ENCODE data around the gene TAF11.
"Not testable (repeated sequence)": the region's sequence is repeated elsewhere in the genome, so short reads cannot be mapped to it uniquely, and the experiment has no call there.

The TAF11 gene

DNA sequence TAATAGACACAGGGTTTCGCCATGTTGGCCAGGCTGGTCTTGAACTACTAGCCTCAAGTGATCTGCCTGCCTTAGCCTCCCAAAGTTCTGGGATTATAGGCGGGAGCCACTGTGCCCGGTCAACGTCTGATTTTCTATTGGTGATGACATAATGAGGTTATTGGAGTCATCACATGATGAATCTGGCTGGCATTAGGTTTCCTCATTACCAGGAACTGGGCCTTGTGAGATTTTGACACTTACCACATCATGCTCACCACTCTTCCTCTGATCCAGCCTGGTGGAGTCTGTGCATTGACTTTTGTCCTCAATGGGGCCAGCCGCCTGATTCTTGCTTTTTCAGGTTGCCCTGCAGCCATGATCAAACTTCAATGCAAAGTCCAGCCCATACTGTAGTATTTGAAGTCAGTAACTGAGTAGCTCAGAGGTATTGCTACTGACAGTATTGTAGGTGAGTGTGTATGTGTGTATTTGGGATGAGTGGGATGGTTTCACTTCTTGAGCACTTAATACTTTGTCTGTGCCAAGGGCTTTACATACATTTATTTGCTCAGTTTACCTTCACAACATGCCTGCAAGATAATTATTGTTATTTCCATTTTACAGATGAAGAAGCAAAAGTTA is 17.3 kb upstream of the TAF11 start:
- peak; percentile 59 for DNase-seq

DNA sequence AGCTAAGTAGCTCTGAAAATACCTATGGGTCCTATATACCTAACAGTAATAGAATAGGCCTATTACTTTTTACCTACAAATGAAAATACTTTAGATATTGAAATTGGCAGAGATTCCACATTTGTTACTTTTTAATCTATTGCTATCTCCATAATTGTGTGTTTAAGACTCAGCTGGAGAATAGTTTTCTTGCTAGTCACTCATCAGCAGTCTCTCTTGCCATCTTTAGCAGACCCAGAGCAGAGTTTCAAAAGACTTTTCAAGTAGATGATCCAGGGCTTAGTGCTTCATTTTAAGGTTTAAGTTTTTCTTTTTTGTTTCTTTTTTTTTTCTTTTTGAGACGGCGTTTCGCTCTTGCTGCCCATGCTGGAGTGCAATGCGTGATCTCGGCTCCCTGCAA is 14.1 kb upstream of the TAF11 start:
- no peak for DNase-seq

- DNase-seq, result peak; percentile 18
These were observed 12.6 kb upstream of the TAF11 start for GRCh38 chr6:34900321-34901031.

DNA sequence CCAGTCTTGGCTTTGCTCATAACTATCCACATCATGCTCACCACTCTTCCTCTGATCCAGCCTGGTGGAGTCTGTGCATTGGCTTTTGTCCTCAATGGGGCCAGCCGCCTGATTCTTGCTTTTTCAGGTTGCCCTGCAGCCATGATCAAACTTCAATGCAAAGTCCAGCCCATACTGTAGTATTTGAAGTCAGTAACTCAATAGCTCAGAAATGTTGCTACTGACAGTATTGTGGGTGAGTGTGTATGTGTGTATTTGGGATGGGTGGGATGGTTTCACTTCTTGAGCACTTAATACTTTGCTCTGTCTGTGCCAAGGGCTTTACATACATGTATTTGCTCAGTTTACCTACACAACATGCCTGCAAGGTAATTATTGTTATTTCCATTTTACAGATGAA is 11.9 kb upstream of the TAF11 start:
- DNase-seq, result not testable (repeated sequence)

DNA sequence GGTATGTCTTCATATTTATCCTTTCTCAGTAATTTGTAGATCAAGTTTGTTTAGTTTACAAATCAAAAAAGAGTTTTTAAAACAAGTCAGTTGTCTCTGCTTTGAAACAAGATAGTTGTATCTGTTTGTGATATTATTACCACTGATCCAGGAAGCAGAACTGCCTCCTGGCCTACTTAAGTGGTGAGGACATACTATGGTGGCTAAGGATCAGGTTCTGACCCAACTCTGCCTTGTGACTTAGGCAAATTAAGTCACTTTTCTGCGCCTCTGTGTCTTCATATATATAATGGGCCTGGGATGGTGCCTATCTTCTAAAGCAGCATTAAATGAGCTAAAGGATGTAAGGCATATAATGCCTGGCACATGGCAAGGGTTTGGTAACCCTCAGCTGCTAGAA is 9.9 kb upstream of the TAF11 start:
- DNase-seq, result no peak

DNA sequence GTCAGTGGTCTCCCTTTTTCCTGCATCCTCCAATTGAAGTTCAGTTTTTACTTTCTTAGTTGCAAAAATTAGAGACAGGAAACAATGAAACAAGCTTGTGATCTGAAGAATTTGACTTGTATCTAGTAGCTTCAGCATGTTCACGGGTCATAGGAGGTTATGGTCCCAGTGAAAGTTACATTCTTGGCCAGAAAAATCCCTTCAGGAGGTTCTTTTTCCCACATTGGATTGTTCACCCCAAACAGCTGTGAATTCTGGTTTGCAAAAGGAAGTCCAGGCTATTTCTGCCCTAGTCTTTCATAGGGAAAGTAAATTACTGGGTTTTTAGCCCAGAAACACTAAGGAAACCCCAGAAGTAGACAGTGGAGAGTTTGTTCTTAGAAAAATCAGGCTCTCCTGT is 9.3 kb upstream of the TAF11 start:
- no peak for DNase-seq

DNA sequence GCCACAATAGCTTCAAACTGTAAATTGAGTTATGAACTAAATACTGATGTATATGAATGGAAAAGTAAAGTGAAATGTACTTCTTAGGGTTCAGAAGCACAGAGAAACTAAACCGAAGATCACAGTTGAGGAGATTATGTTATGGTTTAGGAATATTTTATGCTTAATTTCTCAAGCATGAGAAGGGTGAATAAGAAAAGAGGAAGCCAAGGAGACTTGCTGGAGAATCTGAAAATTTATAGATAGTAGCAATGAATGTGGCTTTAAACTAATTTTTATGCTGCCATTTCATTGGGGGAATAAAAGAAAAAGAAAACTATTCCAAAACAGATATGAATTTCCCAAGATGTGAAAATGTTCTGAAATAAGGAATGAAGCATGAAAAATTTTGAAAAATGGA is 6.9 kb upstream of the TAF11 start:
- no peak for DNase-seq

DNA sequence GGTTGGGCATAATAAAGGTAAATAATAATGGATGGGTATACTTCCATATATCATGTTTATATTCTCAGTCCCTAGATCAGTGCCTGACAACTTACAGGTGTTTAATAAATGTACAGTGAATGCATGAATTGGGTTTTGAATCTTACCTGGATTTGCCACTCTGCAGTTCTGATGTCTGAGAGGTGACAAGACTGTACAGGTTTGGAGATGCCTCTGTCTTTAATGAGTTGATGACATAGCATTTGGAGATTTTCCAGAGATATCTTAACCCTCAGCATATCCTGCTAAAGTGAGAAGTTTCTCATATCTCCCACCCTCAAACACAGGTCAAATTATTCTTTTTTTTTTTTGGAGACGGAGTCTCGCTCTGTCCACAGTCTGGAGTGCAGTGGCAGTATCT is 3.5 kb upstream of the TAF11 start:
- DNase-seq, result no peak

DNA sequence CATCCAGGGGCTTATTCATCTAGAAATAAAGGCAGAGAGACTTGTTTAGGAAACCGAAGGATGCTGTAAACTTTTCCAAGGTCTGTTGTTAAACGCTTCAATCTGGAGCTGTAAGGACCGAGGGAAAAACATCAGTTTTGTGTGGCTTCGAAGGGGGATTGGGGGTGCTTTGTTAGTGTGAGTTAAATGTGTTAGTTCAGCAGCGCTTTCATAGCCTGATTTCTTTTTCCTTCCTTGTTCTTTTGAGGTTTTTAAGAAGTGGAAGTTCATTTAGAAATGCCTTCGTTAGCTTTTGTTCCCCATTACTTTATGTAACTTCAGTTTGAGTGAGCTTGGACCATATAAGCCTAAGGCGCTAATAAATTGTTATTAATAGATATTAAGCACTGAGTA is 2.7 kb upstream of the TAF11 start:
- peak; percentile 50 for DNase-seq

- DNase-seq, result peak; percentile 28
These were observed 1.2 kb upstream of the TAF11 start, which contains the start of gene ANKS1A for GRCh38 chr6:34888874-34889555. ANKS1A (plus strand) TSS chr6:34889255; CDS start chr6:34889403, 148 bp downstream.

GRCh38 chr6:34888514-34888856 is 643 bp upstream of the TAF11 start:
- no peak for DNase-seq

GRCh38 chr6:34885837-34886236 is 2.0 kb downstream of the TAF11 start:
- DNase-seq, result not testable (repeated sequence)

DNA sequence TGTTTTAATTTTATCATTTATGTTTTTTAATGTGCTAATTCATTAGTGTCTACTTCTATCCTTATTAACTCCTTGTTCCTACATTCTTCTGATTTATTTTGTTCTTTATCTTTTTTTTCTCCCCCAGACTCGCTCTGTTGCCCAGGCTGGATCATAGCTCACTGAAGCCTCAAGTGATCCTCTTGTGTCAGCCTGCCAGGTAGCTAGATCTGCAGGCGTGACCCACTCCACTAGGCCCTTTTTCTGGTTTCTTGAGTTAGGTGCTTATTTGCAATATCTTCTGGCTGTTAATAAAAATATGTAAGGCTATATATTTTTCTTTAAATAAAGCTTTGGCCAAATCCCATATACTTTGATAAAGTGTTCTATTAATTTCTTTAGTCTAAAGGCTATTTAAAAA is 2.8 kb downstream of the TAF11 start:
- no peak for DNase-seq

DNA sequence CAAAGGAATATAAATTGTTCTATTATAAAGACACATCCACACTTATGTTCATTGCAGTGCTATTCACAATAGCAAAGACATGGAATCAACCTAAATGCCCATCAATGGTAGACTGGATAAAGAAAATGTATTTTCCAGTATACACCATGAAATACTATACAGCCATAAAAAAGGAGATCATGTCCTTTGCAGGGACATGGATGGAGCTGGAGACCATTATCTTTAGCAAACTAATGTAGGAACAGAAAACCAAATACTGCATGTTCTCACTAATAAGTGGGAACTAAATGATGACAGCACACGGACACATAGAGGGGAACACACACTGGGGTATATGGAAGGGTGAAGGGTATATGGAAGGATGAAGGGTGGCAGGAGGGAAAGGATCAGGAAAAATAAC is 3.8 kb downstream of the TAF11 start:
- DNase-seq, result not testable (repeated sequence)

- DNase-seq, result no peak
These were observed 9.9 kb downstream of the TAF11 start for GRCh38 chr6:34877869-34878485.

DNA sequence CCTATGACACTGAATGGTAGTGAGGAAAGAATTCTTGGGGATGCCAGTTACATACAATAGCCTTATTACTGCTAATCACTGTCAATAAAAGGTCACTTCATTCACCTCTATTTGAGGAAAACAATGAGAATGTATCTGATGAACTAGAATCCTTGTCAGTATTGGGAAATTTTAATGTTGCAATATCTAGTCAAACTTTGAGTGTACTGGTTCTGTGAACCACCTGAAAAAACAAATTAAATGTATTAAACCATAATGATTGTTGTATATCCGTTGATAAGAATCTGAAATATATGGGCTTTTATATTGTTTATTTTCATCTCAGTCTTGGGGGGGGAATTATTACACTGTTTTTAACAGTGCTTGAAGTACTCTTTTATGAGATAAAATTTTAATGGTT is 10.6 kb downstream of the TAF11 start:
- DNase-seq, result no peak

GRCh38 chr6:34876472-34876871 is 11.4 kb downstream of the TAF11 start:
- DNase-seq, result no peak

- DNase-seq, result no peak
These were observed 12.3 kb downstream of the TAF11 start for GRCh38 chr6:34875292-34876213.

- no peak for DNase-seq
These were observed 15.5 kb downstream of the TAF11 start for GRCh38 chr6:34872332-34872731.

DNA sequence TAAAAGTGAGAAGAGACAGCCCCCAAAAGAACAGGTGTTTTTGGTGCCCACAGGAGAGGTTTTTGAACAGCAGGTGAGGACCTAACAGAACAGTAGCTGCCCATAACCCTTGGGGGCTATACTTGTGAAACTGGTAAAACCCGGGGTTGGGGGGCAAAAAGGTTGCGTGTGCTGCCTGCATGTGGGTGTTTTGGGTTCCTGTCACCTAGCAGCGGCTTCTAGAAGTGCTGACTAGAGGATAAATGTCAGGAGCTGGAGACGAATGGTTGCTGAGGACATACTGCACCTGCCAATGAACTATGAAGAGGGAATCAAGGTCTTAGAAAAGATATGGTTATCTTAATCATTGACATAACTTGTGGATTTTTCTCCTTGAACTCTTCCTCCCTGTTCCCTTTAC is 16.0 kb downstream of the TAF11 start:
- no peak for DNase-seq

DNA sequence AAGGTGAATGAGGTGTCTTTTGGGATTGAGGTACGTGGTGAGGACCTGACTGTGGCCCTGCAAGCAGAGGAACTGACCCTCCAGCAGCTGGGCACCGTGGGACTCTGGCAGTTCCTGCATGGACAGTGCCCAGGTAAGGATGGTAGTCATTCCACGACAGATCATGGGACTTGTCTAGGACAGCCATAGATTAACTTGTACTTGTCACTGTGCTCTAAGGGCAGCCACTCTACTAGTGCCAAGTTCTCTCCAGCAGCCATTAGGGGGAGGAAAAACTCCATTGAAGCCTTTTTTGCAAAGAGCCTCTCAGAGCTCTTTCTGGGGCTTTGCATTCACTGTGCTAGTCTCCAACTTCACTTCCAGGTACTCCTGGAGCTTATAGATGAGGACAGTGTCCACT is 20.4 kb downstream of the TAF11 start:
- no peak for DNase-seq

- DNase-seq, result peak; percentile 40
These were observed 21.3 kb downstream of the TAF11 start for GRCh38 chr6:34866509-34866908.

- DNase-seq, result no peak
These were observed 22.7 kb downstream of the TAF11 start for GRCh38 chr6:34865107-34865506.
